GM21390 (cell line): ENCODE data around the gene DSCAM.

ENCODE experiments used
- ATAC-seq: cut with Tn5 transposase; IDR thresholded peaks from one replicate; pipeline ENCODE4 v1.9.1; 2021; ENCODE audit not compliant: unreplicated experiment

DSCAM gene

GRCh38 chr21:40717028-40717427 lies 129.9 kb downstream of the DSCAM start:
- ATAC-seq = no peak

GRCh38 chr21:40714536-40714935 lies 132.4 kb downstream of the DSCAM start:
- no peak for ATAC-seq

- ATAC-seq = no peak
Observed at GRCh38 chr21:40707656-40708244, 139.2 kb downstream of the DSCAM start.

- ATAC-seq = no peak
Observed at GRCh38 chr21:40706806-40707655, 139.9 kb downstream of the DSCAM start.

GRCh38 chr21:40706176-40706575 lies 140.8 kb downstream of the DSCAM start:
- no peak for ATAC-seq

- ATAC-seq = no peak
Observed at GRCh38 chr21:40704141-40704540, 142.8 kb downstream of the DSCAM start.

GRCh38 chr21:40699366-40699765 lies 147.6 kb downstream of the DSCAM start:
- no peak for ATAC-seq

- ATAC-seq = no peak
Observed at GRCh38 chr21:40696246-40696645, 150.7 kb downstream of the DSCAM start.

- ATAC-seq = no peak
Observed at GRCh38 chr21:40689840-40690360, 157.1 kb downstream of the DSCAM start.

GRCh38 chr21:40689217-40689616 lies 157.7 kb downstream of the DSCAM start:
- ATAC-seq = no peak

- no peak for ATAC-seq
Observed at GRCh38 chr21:40688106-40688864, 158.7 kb downstream of the DSCAM start.

GRCh38 chr21:40687625-40688024 lies 159.3 kb downstream of the DSCAM start:
- ATAC-seq = no peak

- no peak for ATAC-seq
Observed at GRCh38 chr21:40686526-40686925, 160.4 kb downstream of the DSCAM start.

GRCh38 chr21:40685141-40685540 lies 161.8 kb downstream of the DSCAM start:
- no peak for ATAC-seq

- no peak for ATAC-seq
Observed at GRCh38 chr21:40684726-40685125, 162.2 kb downstream of the DSCAM start.

GRCh38 chr21:40683349-40683748 lies 163.6 kb downstream of the DSCAM start:
- no peak for ATAC-seq

GRCh38 chr21:40681164-40681859 lies 165.6 kb downstream of the DSCAM start:
- ATAC-seq = no peak

GRCh38 chr21:40680311-40680710 lies 166.6 kb downstream of the DSCAM start:
- ATAC-seq = no peak

- ATAC-seq = no peak
Observed at GRCh38 chr21:40678681-40679284, 168.2 kb downstream of the DSCAM start.

- ATAC-seq = no peak
Observed at GRCh38 chr21:40675017-40675416, 171.9 kb downstream of the DSCAM start.

GRCh38 chr21:40672602-40673001 lies 174.4 kb downstream of the DSCAM start:
- no peak for ATAC-seq
